ENCODE data around the gene NID1. TPM values are rescaled to one million over a fixed set of nuclear protein-coding genes. Genes with fewer than 3 reads are reported as not detected.
A peak's percentile ranks its signal among the peaks of the same experiment; 100 is the strongest.
"Not testable (repeated sequence)": the region's sequence is repeated elsewhere in the genome, so short reads cannot be mapped to it uniquely, and the experiment has no call there.

Gene NID1
- total RNA-seq, 1 donor, result 68.1 TPM

- TF ChIP-seq CTCF (IDR thresholded peaks at IDR 0.05; ENCODE audit: insufficient read depth, low read length), result no peak
- no peak for DNase-seq (ENCODE audit: low read depth)
- no peak overlapping the region for H3K4me3 ChIP-seq (ENCODE audit: low read depth, low read length)
These were observed 51.6 kb downstream of the NID1 start for GRCh38 chr1:236013330-236013729.

GRCh38 chr1:236011641-236012040 is 53.2 kb downstream of the NID1 start:
- H3K4me3 ChIP-seq (ENCODE audit: low read depth, low read length), result no peak overlapping the region
- no peak for TF ChIP-seq CTCF (IDR thresholded peaks at IDR 0.05; ENCODE audit: insufficient read depth, low read length)
- no peak for DNase-seq (ENCODE audit: low read depth)

- DNase-seq (ENCODE audit: low read depth), result no peak
- no peak for TF ChIP-seq CTCF (IDR thresholded peaks at IDR 0.05; ENCODE audit: insufficient read depth, low read length)
- no peak overlapping the region for H3K4me3 ChIP-seq (ENCODE audit: low read depth, low read length)
These were observed 54.4 kb downstream of the NID1 start for GRCh38 chr1:236010443-236010842.

- peak; percentile 88 for DNase-seq (ENCODE audit: low read depth)
- TF ChIP-seq CTCF (IDR thresholded peaks at IDR 0.05; ENCODE audit: insufficient read depth, low read length), result no peak
- no peak overlapping the region for H3K4me3 ChIP-seq (ENCODE audit: low read depth, low read length)
These were observed 55.0 kb downstream of the NID1 start for GRCh38 chr1:236009857-236010256.

GRCh38 chr1:236009191-236009590 is 55.7 kb downstream of the NID1 start:
- no peak overlapping the region for H3K4me3 ChIP-seq (ENCODE audit: low read depth, low read length)
- no peak for TF ChIP-seq CTCF (IDR thresholded peaks at IDR 0.05; ENCODE audit: insufficient read depth, low read length)
- no peak for DNase-seq (ENCODE audit: low read depth)

- TF ChIP-seq CTCF (IDR thresholded peaks at IDR 0.05; ENCODE audit: insufficient read depth, low read length), result no peak
- no peak for DNase-seq (ENCODE audit: low read depth)
- H3K4me3 ChIP-seq (ENCODE audit: low read depth, low read length), result no peak overlapping the region
These were observed 57.1 kb downstream of the NID1 start for GRCh38 chr1:236007781-236008180.

- DNase-seq (ENCODE audit: low read depth); H3K4me3 ChIP-seq (ENCODE audit: low read depth, low read length): not testable (repeated sequence)
These were observed 61.8 kb downstream of the NID1 start for GRCh38 chr1:236003058-236003457.

Data from fibroblast of the aortic adventitia (primary cell).